ENCODE data around the gene OR1A1.
"Not testable (repeated sequence)": the region's sequence is repeated elsewhere in the genome, so short reads cannot be mapped to it uniquely, and the experiment has no call there.

The OR1A1 gene

GRCh38 chr17:3207367-3207766 lies at the start of gene OR1A1:
Gene OR1A1 (plus strand): TSS chr17:3207667. CDS start chr17:3215621, 7,954 bp downstream.
- no peak for DNase-seq

- no peak for DNase-seq
Measured at GRCh38 chr17:3167574-3167973, 39.9 kb upstream of the OR1A1 start.

- DNase-seq = no peak
Measured at GRCh38 chr17:3189961-3190360, 17.5 kb upstream of the OR1A1 start.

DNA sequence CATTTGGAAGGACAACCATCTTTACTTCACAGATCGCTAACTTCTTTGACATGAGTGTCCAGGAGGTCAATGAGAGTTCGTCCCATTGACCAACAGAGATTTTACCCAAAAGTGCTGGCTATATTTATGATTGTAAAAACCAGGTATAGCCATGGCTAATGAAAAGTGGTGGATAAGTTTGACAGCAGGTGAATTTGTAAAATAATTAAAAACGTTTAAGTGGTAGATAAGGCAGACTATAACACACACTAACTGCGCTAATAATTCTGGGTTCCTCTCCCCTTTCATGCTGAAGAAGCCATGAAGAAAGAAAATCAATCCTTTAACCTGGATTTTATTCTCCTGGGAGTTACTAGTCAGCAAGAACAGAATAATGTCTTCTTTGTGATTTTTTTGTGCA lies 10.2 kb upstream of the OR1A1 start, which contains the start of gene OR1A2:
OR1A2 (plus strand) TSS at position 301 of the 400 bp plus-strand sequence; CDS start at position 301, 0 bp downstream.
- DNase-seq = no peak

DNA sequence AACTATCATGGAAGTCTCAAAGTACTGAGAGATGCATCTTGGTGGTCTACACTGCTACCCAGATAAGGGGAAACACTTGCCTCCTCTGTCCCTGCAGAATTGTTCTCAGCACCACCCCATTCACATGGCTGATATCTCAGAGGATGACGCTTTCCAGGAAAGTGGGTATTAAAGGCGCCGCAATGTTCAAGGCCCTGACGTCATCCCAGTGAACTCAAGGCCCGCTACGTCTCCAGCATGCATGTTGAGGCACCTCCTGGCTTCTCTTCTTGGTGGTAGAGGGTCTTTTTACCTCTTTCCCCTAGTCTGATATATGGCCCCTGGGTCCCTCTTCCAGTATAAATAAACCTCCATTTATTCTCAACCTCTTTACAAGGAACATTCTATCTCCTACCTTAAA lies 1.0 kb downstream of the OR1A1 start:
- no peak for DNase-seq

- no peak for DNase-seq
Measured at GRCh38 chr17:3213001-3213400, 5.5 kb downstream of the OR1A1 start.

DNA sequence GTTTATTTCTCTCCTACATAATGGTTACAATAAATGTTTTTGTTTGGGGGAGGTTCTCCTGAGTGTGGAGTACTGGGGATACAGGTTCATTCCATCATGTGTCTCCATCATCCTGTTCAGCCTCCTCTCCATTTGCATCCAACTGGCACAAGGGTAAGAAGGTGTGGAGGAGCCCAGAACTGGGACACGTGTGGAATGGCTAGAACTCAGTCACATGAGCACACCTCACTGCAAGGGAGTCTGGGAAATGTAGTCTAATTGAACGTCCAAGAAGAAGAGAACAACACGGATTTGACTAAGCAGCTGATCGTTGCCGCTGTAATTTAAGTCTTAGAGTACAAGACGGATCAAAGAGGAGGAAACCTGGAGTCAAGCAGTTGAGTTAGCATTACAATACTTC lies 6.1 kb downstream of the OR1A1 start:
- DNase-seq = no peak

GRCh38 chr17:3219978-3220377 lies 12.5 kb downstream of the OR1A1 start:
- DNase-seq = not testable (repeated sequence)

DNA sequence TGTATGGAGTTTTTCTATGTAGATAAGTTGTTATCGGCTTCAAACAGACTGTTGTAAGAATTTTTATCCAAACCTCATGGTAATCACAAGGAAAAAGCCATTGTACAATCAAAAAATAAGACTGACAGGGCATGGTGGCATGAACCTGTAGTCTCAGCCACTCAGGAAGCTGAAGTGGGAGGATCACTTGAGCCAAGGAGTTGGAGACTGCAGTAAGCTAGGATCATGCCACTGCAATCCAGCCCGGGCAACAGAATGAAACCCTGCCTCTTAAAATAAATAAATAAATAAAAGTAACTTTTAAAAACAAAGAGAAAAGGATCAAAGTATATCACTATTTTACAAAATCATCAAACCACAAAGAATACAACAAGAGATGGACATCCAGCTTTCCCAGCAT lies 14.4 kb downstream of the OR1A1 start:
- no peak for DNase-seq

GRCh38 chr17:3222505-3222904 lies 15.0 kb downstream of the OR1A1 start:
- DNase-seq = no peak

DNA sequence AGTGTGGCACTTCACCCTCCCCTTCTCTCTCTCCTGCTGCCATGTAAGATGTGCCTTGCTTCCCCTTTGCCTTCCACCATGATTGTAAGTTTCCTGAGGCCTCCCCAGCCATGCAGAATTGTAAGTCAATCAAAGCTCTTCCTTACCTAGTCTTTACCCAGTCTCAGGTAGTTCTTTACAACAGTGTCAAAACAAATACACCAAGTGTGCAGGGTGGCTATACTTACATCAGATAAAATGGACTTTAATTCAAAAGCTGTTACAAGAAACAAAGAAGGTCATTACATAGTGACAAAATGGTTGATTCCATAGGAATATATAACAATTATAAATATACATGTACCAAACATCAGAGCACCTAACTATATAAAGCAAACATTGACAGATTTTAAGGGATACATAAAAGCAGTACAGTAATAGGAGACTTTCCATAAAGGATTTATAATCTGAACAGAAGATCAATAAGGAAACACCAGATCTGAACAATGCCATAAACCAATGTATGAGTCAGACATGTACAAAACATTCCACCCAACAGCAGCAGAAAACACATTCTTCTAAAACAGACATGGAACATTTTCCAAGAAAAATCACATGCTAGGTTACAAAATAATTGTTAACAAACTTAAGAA lies 17.4 kb downstream of the OR1A1 start:
- DNase-seq = not testable (repeated sequence)

GRCh38 chr17:3232300-3232699 lies 24.8 kb downstream of the OR1A1 start:
- DNase-seq = not testable (repeated sequence)

- DNase-seq = not testable (repeated sequence)
Measured at GRCh38 chr17:3238685-3239084, 31.2 kb downstream of the OR1A1 start.

DNA sequence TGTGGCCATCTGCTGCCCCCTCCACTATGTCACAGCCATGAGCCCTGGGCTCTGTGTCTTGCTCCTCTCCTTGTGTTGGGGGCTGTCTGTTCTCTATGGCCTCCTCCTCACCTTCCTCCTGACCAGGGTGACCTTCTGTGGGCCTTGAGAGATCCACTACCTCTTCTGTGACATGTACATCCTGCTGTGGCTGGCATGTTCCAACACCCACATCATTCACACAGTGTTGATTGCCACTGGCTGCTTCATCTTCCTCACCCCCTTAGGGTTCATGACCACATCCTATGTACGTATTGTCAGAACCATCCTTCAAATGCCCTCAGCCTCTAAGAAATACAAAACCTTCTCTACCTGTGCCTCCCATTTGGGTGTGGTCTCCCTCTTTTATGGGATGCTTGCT lies 33.6 kb downstream of the OR1A1 start:
- not testable (repeated sequence) for DNase-seq

GRCh38 chr17:3244841-3245240 lies 37.4 kb downstream of the OR1A1 start:
- DNase-seq = not testable (repeated sequence)

GRCh38 chr17:3249013-3249412 lies 41.5 kb downstream of the OR1A1 start:
- DNase-seq = not testable (repeated sequence)

DNA sequence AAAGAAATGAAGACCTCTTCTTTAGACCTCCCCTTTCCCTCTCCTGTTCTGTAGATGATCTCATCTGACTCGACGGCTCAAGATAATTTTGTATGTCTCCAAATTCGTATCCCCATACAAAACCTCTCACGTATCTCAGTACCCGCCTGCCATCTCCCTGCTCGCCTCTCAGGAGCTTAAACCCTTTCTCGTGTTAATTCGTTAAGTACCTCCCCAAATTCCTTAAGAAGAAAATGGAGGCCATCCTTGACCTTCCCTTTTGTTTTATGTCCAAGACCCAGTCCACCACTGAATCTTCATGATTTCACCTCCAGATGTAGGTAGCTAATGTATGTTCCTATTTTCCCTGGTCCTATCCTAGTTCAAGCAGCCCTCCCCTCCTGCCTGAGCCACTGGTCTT lies 49.1 kb downstream of the OR1A1 start:
- no peak for DNase-seq

DNA sequence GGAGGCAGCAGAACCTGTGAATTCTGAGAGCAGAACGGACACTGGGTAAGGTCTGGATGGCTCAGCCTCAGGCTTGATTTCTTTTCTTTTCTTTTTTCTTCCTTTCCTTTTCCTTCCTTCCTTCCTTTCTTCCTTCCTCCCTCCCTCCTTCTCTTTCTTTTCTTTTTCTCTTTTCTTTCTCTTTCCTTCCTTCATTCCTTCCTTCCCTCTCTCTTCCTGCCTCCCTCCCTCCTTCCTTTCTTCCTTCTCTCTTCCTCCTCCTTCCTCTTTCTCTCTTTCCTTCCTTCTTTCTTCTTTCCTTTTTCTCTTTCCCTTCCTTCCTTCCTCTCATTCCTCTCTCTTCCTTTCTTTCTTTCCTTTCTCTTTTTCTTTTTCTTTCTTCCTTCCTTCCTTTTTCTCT lies 52.7 kb downstream of the OR1A1 start:
- no peak for DNase-seq

DNA sequence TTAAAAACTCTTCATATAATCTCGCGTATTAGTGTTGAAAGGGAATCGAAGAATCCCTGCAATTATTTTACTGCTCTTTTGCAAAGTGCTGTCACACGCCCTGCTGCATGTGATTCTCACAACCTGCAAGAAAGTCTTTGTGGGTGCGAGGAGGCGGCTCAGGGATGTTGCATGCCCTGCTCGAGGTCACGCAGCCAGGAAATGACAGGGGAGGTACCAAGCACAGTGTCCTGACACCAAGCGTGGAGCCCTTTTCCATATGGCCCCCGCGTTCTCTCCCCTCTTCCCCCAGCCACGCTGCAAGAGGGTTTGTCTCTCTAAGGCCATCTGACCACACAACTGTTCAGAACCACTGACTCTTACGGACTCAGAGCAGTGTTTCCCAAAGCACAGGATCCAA lies 53.1 kb downstream of the OR1A1 start:
- DNase-seq = no peak

All from CD4-positive, alpha-beta T cell treated with Interleukin-6 for 4 hours (primary cell).